IMR-90 (cell line): ENCODE results near the gene DBP. TPM values are rescaled to one million over a fixed set of nuclear protein-coding genes. Genes with fewer than 3 reads are reported as not detected.

Source experiments
- ATAC-seq: fragments of 200-7000 bp; cut with Tn5 transposase; 2 replicates; pipeline ENCODE4 v1.9.1; 2020; ENCODE audit warnings: low read depth, mild to moderate bottlenecking, moderate library complexity
- BruUV-seq: library from RNA; stranded (reverse); fragments of 400-500 nt; replicated peaks from 2 replicates; lab custom pipeline; 2021; lab: Mats Ljungman, UMichigan
- CTCF ChIA-PET: fragments of 300-600 bp; formaldehyde crosslinking; extraction: SDS; loops from one replicate; lab custom pipeline; 2021; ENCODE audit warnings: antibody characterized with exemption; lab: Yijun Ruan, JAX
- POLR2A ChIA-PET: fragments of 300-600 bp; sonication (Branson Sonifier 250); formaldehyde crosslinking; loops from one replicate; lab custom pipeline; 2022; ENCODE audit warnings: antibody characterized with exemption; ENCODE audit not compliant: unreplicated experiment; lab: Charles Lee
- DNase-seq: peaks from one replicate; pipeline ENCODE4 v3.0.0; 2013
- H2AFZ ChIP-seq: replicated peaks from 2 replicates; pipeline ENCODE3; 2013; ENCODE audit warnings: low read length, mild to moderate bottlenecking; ENCODE audit not compliant: poor library complexity
- H2AK5ac ChIP-seq: 2 replicates; pipeline ENCODE4 v1.6.1; 2013; ENCODE audit warnings: low read depth, low read length, inconsistent platforms
- H2AK9ac ChIP-seq: replicated peaks from 2 replicates; pipeline ENCODE3; 2013; ENCODE audit warnings: mild to moderate bottlenecking, low read depth, low read length, moderate library complexity; ENCODE audit not compliant: poor library complexity
- H2BK120ac ChIP-seq: 2 replicates; pipeline ENCODE4 v1.6.1; 2013; ENCODE audit warnings: low read depth, low read length, inconsistent platforms
- H2BK15ac ChIP-seq: 3 replicates; pipeline ENCODE4 v1.6.1; 2013; ENCODE audit warnings: low read depth, low read length, inconsistent platforms
- H2BK20ac ChIP-seq: 2 replicates; pipeline ENCODE4 v1.6.1; 2013; ENCODE audit warnings: low read depth, mild to moderate bottlenecking, inconsistent platforms, low read length, moderate library complexity
- H2BK5ac ChIP-seq: 2 replicates; pipeline ENCODE4 v1.6.1; 2013; ENCODE audit warnings: mild to moderate bottlenecking, low read depth, low read length, inconsistent platforms; ENCODE audit not compliant: poor library complexity, severe bottlenecking
- H3K14ac ChIP-seq: replicated peaks from 2 replicates; pipeline ENCODE4 v1.6.1; 2013; ENCODE audit warnings: low read depth, low read length, inconsistent platforms
- H3K18ac ChIP-seq: 2 replicates; pipeline ENCODE4 v1.6.1; 2013; ENCODE audit warnings: low read depth, low read length, control low read depth
- H3K23ac ChIP-seq: 2 replicates; pipeline ENCODE4 v1.6.1; 2013; ENCODE audit warnings: low read depth, low read length, inconsistent platforms
- H3K27ac ChIP-seq: 2 replicates; pipeline ENCODE4 v1.5.1; 2013; ENCODE audit warnings: mild to moderate bottlenecking, control low read depth, low read length; ENCODE audit not compliant: insufficient read depth
- H3K27me3 ChIP-seq: 2 replicates; pipeline ENCODE4 v1.6.1; 2013; ENCODE audit warnings: low read length; ENCODE audit not compliant: control insufficient read depth, insufficient read depth
- H3K36me3 ChIP-seq: 2 replicates; pipeline ENCODE4 v1.6.1; 2013; ENCODE audit warnings: low read length, mixed read lengths; ENCODE audit not compliant: control insufficient read depth, insufficient read depth
- H3K4ac ChIP-seq: 2 replicates; pipeline ENCODE4 v1.6.1; 2013; ENCODE audit warnings: low read depth, low read length, inconsistent platforms
- H3K4me1 ChIP-seq: 2 replicates; pipeline ENCODE4 v1.6.1; 2013; ENCODE audit warnings: low read length, mixed read lengths; ENCODE audit not compliant: control insufficient read depth, insufficient read depth
- H3K4me2 ChIP-seq: 2 replicates; pipeline ENCODE4 v1.6.1; 2013; ENCODE audit warnings: low read depth, mild to moderate bottlenecking, control low read depth, low read length, moderate library complexity
- H3K4me3 ChIP-seq: 2 replicates; pipeline ENCODE4 v1.5.1; 2013; ENCODE audit warnings: low read depth, mild to moderate bottlenecking, control low read depth, low read length, moderate library complexity; ENCODE audit not compliant: insufficient read depth
- H3K56ac ChIP-seq: 2 replicates; pipeline ENCODE4 v1.6.1; 2013; ENCODE audit warnings: low read length, inconsistent platforms; ENCODE audit not compliant: insufficient read depth; ENCODE audit errors: extremely low read depth
- H3K79me1 ChIP-seq, 2 experiments: 2 replicates each; pipeline ENCODE4 v1.6.1; 2013; ENCODE audit warnings: low read length in 2 of 2, inconsistent platforms in 1 of 2, low read depth in 1 of 2
- H3K9ac ChIP-seq: 2 replicates; pipeline ENCODE4 v1.6.1; 2013; ENCODE audit warnings: low read depth, low read length, control low read depth
- H3K9me1 ChIP-seq: 2 replicates; pipeline ENCODE4 v1.6.1; 2013; ENCODE audit warnings: low read length, inconsistent platforms; ENCODE audit not compliant: insufficient read depth
- H3K9me3 ChIP-seq: 2 replicates; pipeline ENCODE4 v1.6.1; 2013; ENCODE audit warnings: low read length; ENCODE audit not compliant: control insufficient read depth, insufficient read depth
- H4K20me1 ChIP-seq: 2 replicates; pipeline ENCODE4 v1.6.1; 2013; ENCODE audit warnings: low read length, inconsistent platforms; ENCODE audit not compliant: insufficient read depth
- H4K5ac ChIP-seq: 2 replicates; pipeline ENCODE4 v1.6.1; 2013; ENCODE audit warnings: mild to moderate bottlenecking, low read depth, low read length, control low read depth
- H4K8ac ChIP-seq, 2 experiments: 2 replicates each; pipeline ENCODE4 v1.6.1; 2013; ENCODE audit warnings: low read depth in 2 of 2, low read length in 2 of 2, control low read depth in 1 of 2, inconsistent platforms in 1 of 2
- H4K91ac ChIP-seq: 2 replicates; pipeline ENCODE4 v1.6.1; 2013; ENCODE audit warnings: low read depth, low read length, inconsistent platforms; ENCODE audit not compliant: insufficient read depth
- BHLHE40 ChIP-seq: fragments of 150-350 bp; IDR thresholded peaks from 2 replicates; pipeline ENCODE4 v1.6.1; 2016; ENCODE audit warnings: mild to moderate bottlenecking, low read depth, low read length
- CEBPB ChIP-seq: IDR thresholded peaks from 2 replicates; pipeline ENCODE4 v1.6.1; 2012; ENCODE audit warnings: low read depth, low read length, improper control_type of control experiment
- CHD1 ChIP-seq: IDR thresholded peaks from 2 replicates; pipeline ENCODE4 v1.6.1; 2012; ENCODE audit warnings: low read depth, low read length, improper control_type of control experiment
- CTCF ChIP-seq: conservative IDR thresholded peaks from 2 replicates; pipeline ENCODE4 v1.5.1; 2012; ENCODE audit warnings: mild to moderate bottlenecking, low read depth, low read length, improper control_type of control experiment
- ELK1 ChIP-seq: fragments of 150-350 bp; IDR thresholded peaks from 2 replicates; pipeline ENCODE4 v1.6.1; 2016; ENCODE audit warnings: low read depth, mild to moderate bottlenecking, low read length, moderate library complexity, borderline replicate concordance
- FOS ChIP-seq: fragments of 150-350 bp; IDR thresholded peaks from 2 replicates; pipeline ENCODE4 v1.6.1; 2016; ENCODE audit warnings: low read depth, low read length
- MAFK ChIP-seq: IDR thresholded peaks from 2 replicates; pipeline ENCODE4 v1.6.1; 2012; ENCODE audit warnings: low read depth, low read length, improper control_type of control experiment
- MXI1 ChIP-seq: IDR thresholded peaks from 2 replicates; pipeline ENCODE4 v1.6.1; 2012; ENCODE audit warnings: low read depth, mild to moderate bottlenecking, low read length, moderate library complexity, borderline replicate concordance
- NFE2L2 ChIP-seq: fragments of 150-350 bp; IDR thresholded peaks from 2 replicates; pipeline ENCODE4 v1.6.1; 2016; ENCODE audit warnings: low read depth, mild to moderate bottlenecking, low read length
- POLR2A ChIP-seq: IDR thresholded peaks from 2 replicates; pipeline ENCODE4 v1.6.1; 2012; ENCODE audit warnings: mild to moderate bottlenecking, low read depth, low read length
- RAD21 ChIP-seq: IDR thresholded peaks from 2 replicates; pipeline ENCODE4 v1.6.1; 2012; ENCODE audit warnings: low read length, improper control_type of control experiment
- RCOR1 ChIP-seq: IDR thresholded peaks from 2 replicates; pipeline ENCODE4 v1.6.1; 2012; ENCODE audit warnings: mild to moderate bottlenecking, low read length, improper control_type of control experiment; ENCODE audit not compliant: insufficient replicate concordance
- RFX5 ChIP-seq: IDR thresholded peaks from 2 replicates; pipeline ENCODE4 v1.8.0; 2012; ENCODE audit warnings: low read depth, mild to moderate bottlenecking, low read length, moderate library complexity
- USF2 ChIP-seq: fragments of 150-350 bp; IDR thresholded peaks from 2 replicates; pipeline ENCODE4 v1.6.1; 2017; ENCODE audit warnings: mild to moderate bottlenecking, antibody characterized with exemption, low read length, low read depth
- WGBS, 2 experiments: methylation state at CpG; one replicate each; pipeline versions ENCODE4 v1.1.5 to v1.1.7; 2013; ENCODE audit warnings: missing lambda C conversion rate in 2 of 2; ENCODE audit not compliant: insufficient read length in 1 of 2; ENCODE audit errors: extremely low coverage in 2 of 2; 5-methylcytosine and 5-hydroxymethylcytosine counted together
- dilution Hi-C: fragments of 300-500 bp; cut with HindIII; formaldehyde crosslinking; loops from one replicate; pipeline ENCODE4 v1.14.3; 2018; ENCODE audit warnings: low sequenced_read_pairs; ENCODE audit not compliant: unreplicated experiment
- in situ Hi-C: fragments of 300-500 bp; cut with MboI; formaldehyde crosslinking; loops from 3 replicates; pipeline ENCODE4 v1.14.3; 2019; ENCODE audit warnings: low sequenced_read_pairs, inconsistent platforms, mixed read lengths
- intact Hi-C: fragments of 100-400 bp; cut with micrococcal nuclease; formaldehyde crosslinking; loops from 2 replicates; pipeline ENCODE4 v1.10.0; 2022
- polyA plus RNA-seq, 3 experiments: library from polyadenylated mRNA; depleted of rRNA; stranded (reverse); fragments of >200 nt; gene quantifications; 2 replicates each; pipeline ENCODE4 v1.2.3, GENCODE V29; 2012; ENCODE audit warnings: low replicate concordance in 1 of 3
- total RNA-seq: library from RNA; depleted of rRNA; stranded (reverse); fragments of >200 nt; gene quantifications from 2 replicates; pipeline ENCODE4 v1.2.3, GENCODE V29; 2012

DBP gene
- total and polyA plus RNA-seq, 2 of the 4 experiments (the other 2 are of a cell fraction): 3.0 to 3.6 TPM

- no peak overlapping the region for H4K5ac ChIP-seq
- H3K14ac ChIP-seq: no peak overlapping the region
- no peak overlapping the region for H3K18ac ChIP-seq
- H4K20me1 ChIP-seq: peaks cover 4% of the 10 kb centered on the region; the same call in 1 of the 2 replicates
- H3K4me1 ChIP-seq: peaks cover 9% of the 10 kb centered on the region
- peaks cover 0 to 9% of the 10 kb centered on the region in 2 experiments; a peak in 2 of 4 replicates for H3K79me1 ChIP-seq
- H2BK120ac ChIP-seq: no peak overlapping the region
- dilution Hi-C loops: no loop called here
- no peak overlapping the region for H4K91ac ChIP-seq
- H2AK5ac ChIP-seq: peak overlapping the region; percentile 73; the same call in 1 of the 2 replicates
- 68% methylated on average over 10 of the region's 33 CpGs; no CpG with 5 or more reads in 1 of the 2 experiments for WGBS, 2 experiments
- in situ Hi-C loops: loop anchor here (10.0 kb wide), 2 partner anchors 195 to 325 kb away; partner anchors contain the start of genes FTL and HSD17B14
- H2BK15ac ChIP-seq: no peak overlapping the region
- no peaks in the 10 kb centered on the region for H3K27me3 ChIP-seq
- H2BK5ac ChIP-seq: no peak overlapping the region
- H2BK20ac ChIP-seq: no peak overlapping the region
- no peak overlapping the region for H3K27ac ChIP-seq
- no peaks in the 10 kb centered on the region for H3K36me3 ChIP-seq
- no peak for ATAC-seq
- H4K8ac ChIP-seq: no peak overlapping the region
- H3K9me3 ChIP-seq: no peaks in the 10 kb centered on the region
- no peak overlapping the region for H3K4ac ChIP-seq
- H2AK9ac ChIP-seq: no peak overlapping the region
- H3K9ac ChIP-seq: no peak overlapping the region
- no peak overlapping the region for H3K23ac ChIP-seq
- H2AFZ ChIP-seq: peak overlapping the region; percentile 68
- ChIA-PET CTCF (no interaction called here), POLR2A (no interaction called here)
- H3K4me3 ChIP-seq: no peak overlapping the region
- DNase-seq: no peak
- H3K9me1 ChIP-seq: peaks cover 10% of the 10 kb centered on the region
- no peak overlapping the region for H3K56ac ChIP-seq
- BruUV-seq: no TSS peak
- intact Hi-C loops: loop anchor here (10.0 kb wide), 1 partner anchor 325 kb away; the partner anchor contains the start of gene FTL
- no peak overlapping the region for H3K4me2 ChIP-seq
- TF ChIP-seq CTCF (no peak), MAFK (no peak), POLR2A (no peak), USF2 (no peak), MXI1 (no peak), NFE2L2 (no peak), FOS (no peak), CEBPB (no peak), BHLHE40 (no peak), CHD1 (no peak), RFX5 (no peak), RAD21 (no peak), ELK1 (no peak), RCOR1 (no peak)
Measured at GRCh38 chr19:48639483-48640375, 2.5 kb upstream of the DBP start.
